Effector CD8-positive, alpha-beta T cell (primary cell): ENCODE measurements around the gene HGS.
A peak's percentile ranks its signal among the peaks of the same experiment; 100 is the strongest.

Source experiments
- DNase-seq: peaks from one replicate; lab custom pipeline; 2025; lab: John Stamatoyannopoulos, UW

HGS gene

GRCh38 chr17:81684442-81684911 lies 666 bp downstream of the HGS start:
- DNase-seq = no peak

- no peak for DNase-seq
These were observed 1.3 kb downstream of the HGS start for GRCh38 chr17:81685108-81685507.

GRCh38 chr17:81686614-81687013 lies 2.8 kb downstream of the HGS start:
- no peak for DNase-seq

GRCh38 chr17:81687770-81688541 lies 4.1 kb downstream of the HGS start:
- no peak for DNase-seq

- no peak for DNase-seq
These were observed 4.8 kb downstream of the HGS start for GRCh38 chr17:81688616-81689015.

GRCh38 chr17:81690066-81690465 lies 6.3 kb downstream of the HGS start:
- DNase-seq = no peak

DNA sequence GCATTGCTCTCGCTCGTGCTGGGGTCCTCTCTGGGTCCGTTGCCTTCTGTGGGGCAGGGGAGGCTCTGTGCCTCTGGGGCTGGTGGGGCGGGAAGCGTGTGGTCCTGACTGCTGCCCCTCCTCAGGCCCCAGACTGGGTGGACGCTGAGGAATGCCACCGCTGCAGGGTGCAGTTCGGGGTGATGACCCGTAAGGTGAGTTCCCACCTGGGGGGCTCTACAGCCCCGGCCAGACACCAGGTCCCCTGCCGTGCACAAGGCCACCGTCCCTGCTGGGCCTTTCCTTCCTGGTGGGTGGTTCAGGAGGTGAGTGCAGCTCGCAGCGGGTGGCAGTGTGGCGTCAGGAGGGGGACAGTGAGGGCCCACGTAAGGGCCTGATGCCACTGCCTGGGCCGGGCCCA lies 6.7 kb downstream of the HGS start:
- DNase-seq = no peak

GRCh38 chr17:81691196-81691595 lies 7.4 kb downstream of the HGS start:
- DNase-seq = no peak

GRCh38 chr17:81691608-81692007 lies 7.8 kb downstream of the HGS start:
- DNase-seq = no peak

DNA sequence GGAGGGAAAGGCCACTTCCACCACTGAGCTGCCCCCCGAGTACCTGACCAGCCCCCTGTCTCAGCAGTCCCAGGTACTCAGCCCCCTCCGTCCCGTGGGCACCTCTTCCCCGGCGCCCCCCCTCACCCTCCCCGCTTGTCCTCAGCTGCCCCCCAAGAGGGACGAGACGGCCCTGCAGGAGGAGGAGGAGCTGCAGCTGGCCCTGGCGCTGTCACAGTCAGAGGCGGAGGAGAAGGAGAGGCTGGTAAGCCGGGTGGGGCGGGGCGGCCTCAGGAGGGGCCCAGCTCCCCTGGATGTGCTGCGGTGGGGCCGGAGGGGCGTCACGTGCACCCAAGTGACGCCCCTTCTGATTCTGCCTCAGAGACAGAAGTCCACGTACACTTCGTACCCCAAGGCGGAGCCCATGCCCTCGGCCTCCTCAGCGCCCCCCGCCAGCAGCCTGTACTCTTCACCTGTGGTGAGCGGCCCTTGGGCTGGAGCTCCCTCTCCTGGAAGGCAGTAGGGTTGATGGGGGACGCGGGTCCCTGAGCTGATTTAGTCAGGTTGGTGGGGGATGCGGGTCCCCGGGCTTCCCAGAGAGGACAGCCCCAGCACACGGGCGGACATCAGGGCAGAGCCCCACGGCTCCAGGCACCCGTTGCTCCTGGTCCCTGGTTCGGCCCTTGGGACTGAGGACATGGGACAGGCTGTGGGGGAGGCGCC lies 9.8 kb downstream of the HGS start:
- DNase-seq = no peak

DNA sequence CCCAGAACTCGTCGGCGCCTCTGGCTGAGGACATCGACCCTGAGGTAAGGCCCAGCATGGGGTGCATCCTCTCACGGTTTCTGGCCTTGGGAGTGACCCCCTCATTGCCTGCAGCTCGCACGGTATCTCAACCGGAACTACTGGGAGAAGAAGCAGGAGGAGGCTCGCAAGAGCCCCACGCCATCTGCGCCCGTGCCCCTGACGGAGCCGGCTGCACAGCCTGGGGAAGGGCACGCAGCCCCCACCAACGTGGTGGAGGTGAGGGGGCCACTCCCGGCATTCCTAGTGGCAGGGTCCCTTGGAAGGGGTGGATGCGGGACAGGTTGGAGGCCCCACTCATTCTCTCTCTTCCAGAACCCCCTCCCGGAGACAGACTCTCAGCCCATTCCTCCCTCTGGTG lies 11.0 kb downstream of the HGS start:
- DNase-seq = no peak

GRCh38 chr17:81695211-81695610 lies 11.4 kb downstream of the HGS start:
- no peak for DNase-seq

GRCh38 chr17:81695801-81696200 lies 12.0 kb downstream of the HGS start:
- DNase-seq = no peak

DNA sequence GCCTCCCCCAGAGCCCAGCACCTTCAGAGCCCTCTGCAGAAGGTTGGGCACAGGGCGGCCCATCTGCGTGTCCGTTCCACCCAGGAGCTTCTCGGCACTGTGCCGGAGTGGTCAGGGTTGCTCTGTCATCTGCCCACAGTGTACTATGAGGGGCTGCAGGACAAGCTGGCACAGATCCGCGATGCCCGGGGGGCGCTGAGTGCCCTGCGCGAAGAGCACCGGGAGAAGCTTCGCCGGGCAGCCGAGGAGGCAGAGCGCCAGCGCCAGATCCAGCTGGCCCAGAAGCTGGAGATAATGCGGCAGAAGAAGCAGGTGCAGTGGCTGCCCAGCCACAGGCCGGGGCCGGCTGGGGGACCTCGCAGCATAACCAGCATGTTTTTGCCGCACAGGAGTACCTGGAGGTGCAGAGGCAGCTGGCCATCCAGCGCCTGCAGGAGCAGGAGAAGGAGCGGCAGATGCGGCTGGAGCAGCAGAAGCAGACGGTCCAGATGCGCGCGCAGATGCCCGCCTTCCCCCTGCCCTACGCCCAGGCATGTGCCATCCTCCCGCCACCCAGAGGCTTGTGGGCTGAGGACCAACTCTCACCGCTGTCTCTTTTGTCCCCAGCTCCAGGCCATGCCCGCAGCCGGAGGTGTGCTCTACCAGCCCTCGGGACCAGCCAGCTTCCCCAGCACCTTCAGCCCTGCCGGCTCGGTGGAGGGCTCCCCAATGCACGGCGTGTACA lies 12.6 kb downstream of the HGS start:
- no peak for DNase-seq

DNA sequence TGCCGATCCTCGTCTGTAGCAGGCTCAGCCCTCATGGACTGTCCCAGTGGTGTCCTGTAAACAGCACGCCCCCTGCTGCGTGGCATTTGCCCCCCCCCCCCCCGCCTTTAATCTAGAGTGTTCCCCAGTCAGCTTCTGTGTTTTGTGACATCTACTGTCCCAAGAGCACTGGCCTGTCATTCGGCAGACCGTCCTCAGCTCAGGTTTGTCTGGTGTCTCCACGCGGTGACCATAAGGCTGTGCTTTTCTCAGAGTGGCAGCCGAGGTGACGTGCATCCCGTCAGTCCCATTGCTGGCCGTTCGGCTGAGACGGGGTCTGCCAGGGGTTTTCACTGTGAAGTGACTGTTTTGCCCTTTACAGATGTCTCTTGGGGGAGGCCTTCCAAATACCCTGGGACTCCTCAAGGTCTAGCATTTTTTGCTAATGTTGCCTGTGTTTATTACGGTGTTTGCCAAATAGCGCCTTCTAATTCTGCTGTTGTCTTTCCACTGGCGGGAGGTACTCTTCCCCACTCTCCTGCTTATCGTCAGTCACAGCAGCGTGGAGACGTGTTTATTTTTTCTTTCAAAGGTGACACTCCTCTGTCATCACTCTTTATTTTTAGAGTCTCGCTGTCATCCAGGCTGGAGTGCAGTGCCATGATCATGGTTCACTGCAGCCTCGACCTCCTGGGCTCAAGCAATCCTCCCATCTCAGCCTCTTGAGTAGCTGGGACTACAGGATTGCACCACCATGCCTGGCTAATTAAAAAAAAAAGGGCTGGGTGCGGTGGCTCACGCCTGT lies 13.6 kb downstream of the HGS start:
- DNase-seq = no peak

GRCh38 chr17:81700353-81701287 lies 16.8 kb downstream of the HGS start:
- no peak for DNase-seq

DNA sequence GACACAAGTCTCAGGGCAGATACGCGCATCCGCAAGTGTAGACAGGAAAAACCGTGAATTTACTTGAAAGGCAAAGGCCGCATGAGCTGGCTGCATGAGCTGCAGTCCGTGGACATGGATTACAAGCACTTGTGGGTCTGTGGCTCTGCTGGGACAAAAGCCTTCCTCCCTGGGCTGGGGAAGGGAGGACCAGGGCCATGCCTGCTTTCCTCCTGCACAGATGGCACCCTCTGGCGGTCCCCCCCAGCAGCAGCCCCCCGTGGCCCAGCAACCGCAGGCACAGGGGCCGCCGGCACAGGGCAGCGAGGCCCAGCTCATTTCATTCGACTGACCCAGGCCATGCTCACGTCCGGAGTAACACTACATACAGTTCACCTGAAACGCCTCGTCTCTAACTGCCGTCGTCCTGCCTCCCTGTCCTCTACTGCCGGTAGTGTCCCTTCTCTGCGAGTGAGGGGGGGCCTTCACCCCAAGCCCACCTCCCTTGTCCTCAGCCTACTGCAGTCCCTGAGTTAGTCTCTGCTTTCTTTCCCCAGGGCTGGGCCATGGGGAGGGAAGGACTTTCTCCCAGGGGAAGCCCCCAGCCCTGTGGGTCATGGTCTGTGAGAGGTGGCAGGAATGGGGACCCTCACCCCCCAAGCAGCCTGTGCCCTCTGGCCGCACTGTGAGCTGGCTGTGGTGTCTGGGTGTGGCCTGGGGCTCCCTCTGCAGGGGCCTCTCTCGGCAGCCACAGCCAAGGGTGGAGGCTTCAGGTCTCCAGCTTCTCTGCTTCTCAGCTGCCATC lies 17.7 kb downstream of the HGS start:
- DNase-seq = no peak

DNA sequence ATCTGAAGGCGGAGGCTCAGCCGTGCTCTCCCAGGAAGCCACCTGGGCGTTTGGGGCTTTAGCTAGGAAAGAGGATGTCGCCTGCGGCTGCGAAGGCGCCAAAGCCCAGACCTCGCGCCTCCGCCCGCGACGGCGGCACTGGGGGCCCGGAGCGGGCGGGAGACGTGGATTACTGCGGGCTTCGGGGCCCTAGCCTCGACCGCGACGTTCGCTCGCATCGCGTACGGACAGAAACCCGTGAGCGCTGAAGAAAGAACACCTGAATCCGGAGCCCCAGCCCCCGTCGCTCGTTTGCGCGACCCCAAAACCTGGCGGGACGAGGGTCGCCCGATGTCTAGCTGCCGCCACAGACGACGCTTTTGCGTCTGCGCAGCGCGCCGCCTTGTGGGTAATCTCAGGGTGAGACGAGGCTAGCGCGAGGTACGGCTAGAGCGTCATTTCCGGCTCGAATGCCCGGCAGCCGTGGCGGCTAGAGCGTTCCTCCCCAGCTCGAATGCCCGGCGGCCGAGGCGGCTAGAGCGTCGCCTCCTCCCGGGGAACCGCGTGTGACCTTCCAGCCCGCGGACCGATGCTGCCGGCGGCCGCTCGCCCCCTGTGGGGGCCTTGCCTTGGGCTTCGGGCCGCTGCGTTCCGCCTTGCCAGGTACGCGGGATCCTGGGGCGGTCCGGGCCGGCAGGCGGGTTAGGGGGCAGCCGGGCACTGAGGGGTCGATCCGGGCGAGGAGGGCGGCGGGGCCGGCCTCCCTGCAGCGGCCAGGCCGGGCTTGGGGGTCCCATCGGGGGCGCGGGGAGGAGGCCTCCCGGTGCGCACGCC lies 19.3 kb downstream of the HGS start, which contains the start of gene MRPL12:
MRPL12 (plus strand) TSS at position 434 of the 813 bp plus-strand sequence; CDS start at position 569, 135 bp downstream.
- DNase-seq = peak; percentile 80
